Limb (tissue), 2 donors: Measurements from ENCODE around the gene RAET1E.
"Not testable (repeated sequence)": the region's sequence is repeated elsewhere in the genome, so short reads cannot be mapped to it uniquely, and the experiment has no call there.

Source experiments
- DNase-seq, 2 donors: peaks; one replicate each; pipeline ENCODE4 v3.0.0-alpha.2; 2016; ENCODE audit errors: extremely low spot score in 2 of 2

Gene RAET1E

DNA sequence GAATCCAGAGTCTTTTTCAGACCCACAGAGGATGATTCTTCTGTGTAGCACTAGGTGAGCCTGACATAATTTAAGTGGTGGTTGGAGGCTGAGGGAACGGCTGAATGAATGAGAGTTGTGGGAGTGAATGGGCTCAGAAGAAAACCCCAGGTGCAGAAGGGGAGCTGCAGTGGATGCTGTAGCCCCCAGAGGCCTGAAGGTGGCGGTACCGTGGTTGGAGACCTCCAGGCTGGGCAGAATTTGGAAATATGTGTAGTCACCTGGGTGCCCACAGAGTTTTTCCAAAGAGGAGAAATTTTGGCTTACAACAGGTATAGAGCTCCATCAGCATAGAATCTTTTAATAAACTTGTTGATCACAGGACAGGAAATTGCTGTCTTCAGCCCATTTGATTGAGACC, 31.5 kb upstream of the RAET1E start:
- DNase-seq = no peak

DNA sequence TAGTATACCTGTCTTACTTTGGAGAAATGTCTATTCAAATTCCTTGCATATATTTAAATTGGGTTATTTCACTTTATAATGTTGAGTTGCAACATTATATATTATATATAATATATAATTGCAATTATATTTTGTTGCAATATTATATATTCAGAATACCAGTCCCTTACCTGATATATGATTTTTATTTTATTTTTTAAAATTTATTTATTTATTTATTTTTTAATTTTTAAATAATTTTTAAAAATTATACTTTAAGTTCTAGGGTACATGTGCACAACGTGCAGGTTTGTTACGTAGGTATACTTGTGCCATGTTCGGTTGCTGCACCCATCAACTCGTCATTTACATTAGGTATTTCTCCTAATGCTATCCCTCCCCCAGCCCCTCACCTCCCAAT, 29.1 kb upstream of the RAET1E start:
- DNase-seq = not testable (repeated sequence)

DNA sequence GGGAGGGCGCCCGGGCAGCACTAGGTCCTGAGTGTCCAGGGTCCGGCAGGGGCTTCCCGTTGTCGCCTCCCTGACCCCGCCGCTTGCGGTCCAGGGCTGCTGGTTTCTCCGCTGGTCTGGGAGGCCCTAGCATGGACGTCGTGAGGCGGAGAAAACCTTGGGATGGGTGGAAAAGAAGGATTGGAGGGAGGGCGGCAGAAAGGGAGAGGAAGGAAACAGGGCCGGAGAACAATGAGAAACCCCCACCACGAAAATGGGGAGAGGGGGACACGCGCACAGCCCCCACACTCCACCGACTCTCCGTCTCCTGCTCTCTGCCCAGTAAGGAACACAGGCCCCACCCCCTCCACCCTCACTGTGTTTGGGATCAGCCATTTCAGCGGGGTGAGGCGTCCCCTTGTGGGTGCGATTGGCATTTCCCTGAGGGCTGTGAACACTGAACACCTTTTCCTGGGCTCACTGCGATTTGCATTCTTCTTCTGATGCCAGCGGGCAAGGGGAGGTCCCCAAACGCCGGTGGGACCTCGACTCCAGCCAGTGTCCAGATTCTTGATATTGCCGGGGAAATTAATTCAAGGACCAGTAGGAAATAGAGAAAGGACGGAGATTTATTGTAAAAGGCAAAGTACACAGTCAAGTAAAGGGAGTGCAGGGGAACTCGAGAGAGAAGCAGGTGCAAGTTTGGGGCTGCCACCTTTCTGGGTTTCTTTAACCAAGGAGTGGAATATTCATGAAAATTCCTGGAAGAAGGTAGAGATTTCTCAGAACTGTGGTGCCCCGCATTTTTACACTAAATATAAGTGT, 28.3 kb upstream of the RAET1E start:
- peak; percentile 34 to 84 for DNase-seq

GRCh38 chr6:149925253-149925973, 27.5 kb upstream of the RAET1E start:
- peak in 1 of 2 donors; percentile 42 for DNase-seq

DNA sequence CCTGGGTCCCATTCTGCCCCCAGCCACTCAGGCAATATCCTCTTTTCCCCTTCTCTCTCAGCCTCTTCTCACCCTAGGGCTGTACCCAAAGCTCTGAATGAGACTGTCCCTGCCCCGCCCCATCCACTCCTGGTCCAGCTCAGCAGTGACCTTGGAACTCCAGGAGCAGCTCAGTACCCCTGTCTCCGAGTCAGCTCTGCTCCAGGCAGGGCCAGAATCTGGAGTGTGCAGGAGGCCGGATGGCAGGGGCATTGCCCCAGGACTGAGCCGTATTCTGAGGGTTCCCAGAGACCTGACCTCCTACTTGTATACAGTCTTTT, 27.0 kb upstream of the RAET1E start:
- DNase-seq = no peak

- DNase-seq = peak in 1 of 2 donors; percentile 20
These were observed 26.5 kb upstream of the RAET1E start for GRCh38 chr6:149924206-149924932.

- no peak for DNase-seq
These were observed 25.5 kb upstream of the RAET1E start for GRCh38 chr6:149923327-149923986.

GRCh38 chr6:149922642-149923326, 24.9 kb upstream of the RAET1E start, which contains the start of gene RAET1G:
Gene RAET1G (minus strand): TSS chr6:149923121. CDS start chr6:149923010, 111 bp downstream.
- peak; percentile 88 to 92 for DNase-seq

GRCh38 chr6:149922091-149922490, 24.2 kb upstream of the RAET1E start:
- DNase-seq = not testable (repeated sequence)

- DNase-seq = no peak
These were observed 23.4 kb upstream of the RAET1E start for GRCh38 chr6:149921361-149921760.

DNA sequence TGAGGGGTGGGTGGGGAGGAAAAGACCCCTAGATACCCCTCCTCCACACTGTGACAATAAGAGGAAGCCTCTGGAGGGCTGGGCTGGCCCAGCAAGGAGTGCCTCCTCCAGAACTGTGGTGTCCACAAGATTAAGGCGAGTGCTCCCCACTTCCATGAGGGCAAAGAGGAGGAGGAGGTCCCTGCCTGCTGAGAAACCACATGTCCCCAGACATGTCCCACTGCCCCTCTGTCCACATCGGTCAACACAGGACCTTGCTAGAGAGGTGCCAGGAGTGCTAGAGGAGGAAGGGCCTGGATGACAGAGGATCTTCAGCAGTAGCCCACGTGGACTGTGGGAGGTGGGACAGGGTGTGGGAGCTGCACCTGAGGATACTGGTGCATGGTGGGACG, 21.9 kb upstream of the RAET1E start:
- DNase-seq = no peak

GRCh38 chr6:149919126-149919833, 21.4 kb upstream of the RAET1E start:
- not testable (repeated sequence) for DNase-seq

GRCh38 chr6:149918151-149918905, 20.4 kb upstream of the RAET1E start:
- DNase-seq = peak in 1 of 2 donors; percentile 18

GRCh38 chr6:149917679-149918078, 19.8 kb upstream of the RAET1E start:
- no peak for DNase-seq

GRCh38 chr6:149915970-149916865, 18.3 kb upstream of the RAET1E start:
- DNase-seq = no peak

- DNase-seq = peak in 1 of 2 donors; percentile 7
These were observed 15.8 kb upstream of the RAET1E start for GRCh38 chr6:149913540-149914240.

- DNase-seq = no peak
These were observed 15.2 kb upstream of the RAET1E start for GRCh38 chr6:149913085-149913484.

GRCh38 chr6:149912680-149913079, 14.8 kb upstream of the RAET1E start:
- DNase-seq = peak in 1 of 2 donors; percentile 6
